HG03469 (cell line): ENCODE data around the gene IPO13.

Source experiments
- ATAC-seq: cut with Tn5 transposase; IDR thresholded peaks from one replicate; pipeline ENCODE4 v1.9.1; 2021; ENCODE audit warnings: mild to moderate bottlenecking, moderate library complexity, moderate number of reproducible peaks; ENCODE audit not compliant: unreplicated experiment

Gene IPO13

GRCh38 chr1:43930168-43930948 is 16.4 kb upstream of the IPO13 start:
- no peak for ATAC-seq

DNA sequence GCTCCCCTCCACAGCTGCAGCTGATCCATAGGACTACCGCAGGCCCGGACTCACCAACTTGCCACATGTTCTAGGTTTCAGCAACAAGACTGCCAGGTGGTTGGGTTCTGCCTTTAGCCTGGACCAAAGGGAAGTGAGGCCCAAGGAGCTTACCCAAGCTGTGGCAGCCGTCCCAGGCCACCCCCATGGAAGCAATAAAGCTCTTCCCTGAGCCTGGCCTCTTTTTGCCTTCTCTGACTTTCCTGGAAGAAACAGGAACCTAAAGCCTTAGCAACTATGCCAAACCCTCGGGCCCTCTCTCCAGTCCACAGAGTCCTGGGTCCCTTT is 15.8 kb upstream of the IPO13 start:
- ATAC-seq, result no peak

- ATAC-seq, result no peak
These were observed 14.8 kb upstream of the IPO13 start for GRCh38 chr1:43931711-43932660.

GRCh38 chr1:43932786-43933385 is 13.9 kb upstream of the IPO13 start:
- no peak for ATAC-seq

- ATAC-seq, result no peak
These were observed 13.2 kb upstream of the IPO13 start, which contains the start of gene ARTN for GRCh38 chr1:43933386-43934100. TSS of gene ARTN (plus strand) at chr1:43933801. CDS start at chr1:43935657, 1,856 bp downstream.

DNA sequence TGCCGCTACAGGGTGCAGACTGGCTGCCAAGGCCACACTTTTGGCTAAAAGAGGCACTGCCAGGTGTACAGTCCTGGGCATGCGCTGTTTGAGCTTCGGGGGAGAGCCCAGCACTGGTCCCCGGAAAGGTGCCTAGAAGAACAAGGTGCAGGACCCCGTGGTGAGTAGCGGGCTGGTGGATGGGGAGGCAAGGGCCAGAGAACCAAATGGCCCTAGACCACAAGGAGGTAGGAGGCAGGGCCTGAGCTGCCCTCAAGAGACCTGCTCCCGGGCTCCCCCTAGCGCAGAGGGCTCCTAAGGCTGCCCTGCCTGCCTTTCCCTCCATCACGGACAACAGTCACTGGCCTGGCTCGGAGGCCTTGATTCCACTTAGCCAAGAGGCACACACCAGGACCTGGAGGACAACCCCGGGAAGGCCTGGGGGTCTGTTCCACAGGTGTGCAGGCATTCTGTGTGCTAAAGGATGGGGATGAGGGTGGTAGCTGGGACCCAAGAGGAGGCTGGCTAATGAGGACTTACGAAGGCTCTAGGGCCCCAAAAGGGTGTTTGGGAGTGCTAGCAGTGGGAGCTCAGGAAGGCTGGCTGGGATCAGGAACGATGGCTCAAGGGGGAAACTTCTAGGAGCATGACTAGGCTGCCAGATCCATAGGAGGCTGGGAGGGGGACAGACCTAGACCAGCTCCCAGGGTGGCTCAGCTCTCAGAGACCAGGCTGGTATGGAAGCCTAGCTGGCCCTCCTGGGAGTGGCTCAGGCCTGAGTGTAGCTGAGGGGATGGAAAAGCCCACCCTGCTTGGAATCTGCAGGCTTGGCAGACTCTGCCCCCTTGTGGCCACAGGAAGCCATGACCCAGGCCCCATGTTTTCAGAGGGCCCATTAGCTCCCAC is 12.4 kb upstream of the IPO13 start:
- no peak for ATAC-seq

- no peak for ATAC-seq
These were observed 11.8 kb upstream of the IPO13 start for GRCh38 chr1:43934986-43935324.

DNA sequence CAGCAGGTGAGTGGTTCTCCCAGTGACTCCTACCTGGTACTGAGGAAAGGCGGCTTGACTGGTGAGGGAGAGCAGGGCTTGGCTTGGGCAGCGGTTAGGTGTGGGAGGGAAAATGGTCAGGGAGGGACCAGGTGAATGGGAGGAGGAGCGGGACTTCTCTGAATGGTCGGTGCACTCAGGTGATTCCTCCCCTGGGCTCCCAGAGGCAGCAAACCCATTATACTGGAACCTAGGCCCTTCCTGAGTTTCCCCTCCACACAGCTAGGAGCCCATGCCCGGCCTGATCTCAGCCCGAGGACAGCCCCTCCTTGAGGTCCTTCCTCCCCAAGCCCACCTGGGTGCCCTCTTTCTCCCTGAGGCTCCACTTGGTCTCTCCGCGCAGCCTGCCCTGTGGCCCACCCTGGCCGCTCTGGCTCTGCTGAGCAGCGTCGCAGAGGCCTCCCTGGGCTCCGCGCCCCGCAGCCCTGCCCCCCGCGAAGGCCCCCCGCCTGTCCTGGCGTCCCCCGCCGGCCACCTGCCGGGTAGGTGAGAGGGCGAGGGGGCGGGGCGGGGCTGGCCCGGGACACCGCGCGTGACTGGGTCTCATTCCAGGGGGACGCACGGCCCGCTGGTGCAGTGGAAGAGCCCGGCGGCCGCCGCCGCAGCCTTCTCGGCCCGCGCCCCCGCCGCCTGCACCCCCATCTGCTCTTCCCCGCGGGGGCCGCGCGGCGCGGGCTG is 10.9 kb upstream of the IPO13 start:
- ATAC-seq, result no peak

- no peak for ATAC-seq
These were observed 10.2 kb upstream of the IPO13 start for GRCh38 chr1:43936431-43937151.

DNA sequence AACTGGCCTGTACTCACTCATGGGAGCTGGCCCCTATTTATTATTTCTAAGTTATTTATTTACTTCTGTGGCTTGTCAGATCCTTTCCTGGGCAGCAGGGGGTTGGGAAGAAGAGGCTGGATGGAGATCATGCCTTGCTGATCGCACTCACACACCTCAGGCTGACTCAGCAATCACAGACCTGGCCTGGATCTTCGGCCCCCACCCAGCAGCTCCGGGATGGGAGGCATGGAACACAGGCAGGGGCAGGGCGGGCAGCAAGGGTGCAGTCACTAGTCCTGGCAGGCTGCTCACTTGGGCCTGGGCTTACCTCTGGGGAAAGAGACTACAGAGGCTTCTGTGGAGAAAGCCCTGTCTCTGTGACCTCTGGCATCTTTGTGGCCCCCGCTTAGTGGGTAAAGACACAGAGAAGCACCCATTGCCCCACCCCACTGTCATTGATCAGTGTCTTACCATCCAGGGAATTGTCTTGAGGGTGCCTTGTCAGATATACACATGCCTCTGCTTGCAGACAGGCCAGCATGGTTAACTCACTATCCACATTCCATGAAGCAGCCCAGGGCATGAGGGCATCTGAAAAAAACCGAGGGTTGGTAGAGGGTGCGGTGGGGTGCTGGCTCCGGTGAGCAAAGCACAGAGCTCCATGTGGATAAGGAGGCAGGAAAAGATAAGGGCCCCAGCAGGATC is 9.4 kb upstream of the IPO13 start:
- ATAC-seq, result no peak

GRCh38 chr1:43938383-43938782 is 8.4 kb upstream of the IPO13 start:
- no peak for ATAC-seq

GRCh38 chr1:43938892-43939587 is 7.7 kb upstream of the IPO13 start:
- ATAC-seq, result no peak

DNA sequence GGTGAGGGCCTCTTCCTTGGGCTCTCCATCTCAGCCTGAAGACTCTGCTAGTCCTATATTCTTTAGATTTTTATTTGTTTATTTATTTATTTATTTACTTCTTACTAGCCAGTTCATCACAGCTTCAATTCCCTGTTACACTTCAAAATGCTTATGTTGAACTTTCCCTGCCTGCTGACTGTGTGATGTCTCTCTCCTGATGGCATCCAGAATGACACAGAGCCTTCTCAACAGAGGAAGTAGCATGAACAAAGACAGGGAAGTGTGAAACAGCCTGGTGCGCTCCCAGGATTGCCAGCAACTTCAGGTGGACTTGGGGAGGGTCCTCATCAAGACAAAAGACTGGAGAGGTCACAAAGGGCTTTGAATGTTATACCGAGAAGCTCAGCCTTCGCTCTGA is 4.3 kb upstream of the IPO13 start:
- no peak for ATAC-seq

GRCh38 chr1:43944860-43945259 is 1.9 kb upstream of the IPO13 start:
- ATAC-seq, result no peak

GRCh38 chr1:43945674-43946235 is 995 bp upstream of the IPO13 start:
- ATAC-seq, result no peak

DNA sequence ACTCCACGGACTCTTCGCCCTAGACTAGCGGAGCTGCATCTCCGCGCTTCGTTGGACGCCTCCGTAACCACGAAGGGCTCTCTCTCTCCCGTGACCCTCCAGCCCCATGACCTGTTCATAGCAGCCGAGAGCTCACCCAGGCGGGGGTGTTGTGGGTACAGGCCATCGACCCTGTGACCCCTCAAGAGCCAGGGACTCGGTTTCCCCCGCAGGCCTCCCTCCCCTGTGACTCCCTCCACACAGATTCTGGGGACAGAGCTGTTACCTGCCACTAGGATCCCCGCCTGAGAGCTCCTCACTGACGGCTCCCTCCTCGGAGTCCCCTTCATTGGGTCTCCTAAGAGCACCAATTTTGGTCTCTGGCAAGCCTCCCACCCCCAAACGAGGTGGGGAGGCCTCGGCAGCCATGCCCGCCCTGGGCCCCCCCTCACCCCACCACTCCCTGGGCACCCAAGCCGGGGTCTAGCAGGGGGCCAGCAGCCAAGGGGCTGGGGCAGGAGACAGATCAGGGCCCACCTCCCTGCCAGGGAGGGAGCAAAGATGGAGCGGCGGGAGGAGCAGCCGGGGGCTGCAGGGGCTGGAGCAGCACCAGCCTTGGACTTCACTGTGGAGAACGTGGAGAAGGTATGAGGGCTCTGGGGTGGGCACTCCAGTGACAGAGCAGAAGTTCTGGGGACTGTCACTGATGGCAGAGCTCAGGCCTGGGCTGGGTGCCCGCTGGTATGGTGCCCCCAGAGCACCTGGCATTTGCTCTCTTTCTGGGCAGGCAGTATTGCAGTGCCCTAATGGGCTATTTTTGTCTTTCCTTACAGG is 517 bp downstream of the IPO13 start:
- no peak for ATAC-seq
